Memory B cell (primary cell): ENCODE data around the gene RBMS3.

ENCODE experiments used
- ATAC-seq: fragments of 150-1000 bp; cut with Tn5 transposase; 2 replicates; pipeline ENCODE4 v1.10.0; 2021; ENCODE audit warnings: low read depth, mild to moderate bottlenecking, moderate library complexity
- DNase-seq, 2 donors: peaks; one replicate each; pipeline ENCODE4 v3.0.0; 2022; ENCODE audit warnings: low spot score in 2 of 2
- H3K27ac Mint-ChIP-seq: one replicate; pipeline ENCODE4 v1.8.0; 2022; ENCODE audit warnings: mild to moderate bottlenecking, moderate library complexity, mixed read lengths
- H3K27me3 Mint-ChIP-seq: one replicate; pipeline ENCODE4 v1.8.0; 2022; ENCODE audit warnings: mixed read lengths
- H3K36me3 Mint-ChIP-seq: one replicate; pipeline ENCODE4 v1.8.0; 2022; ENCODE audit warnings: mild to moderate bottlenecking, mixed read lengths
- H3K4me1 Mint-ChIP-seq: one replicate; pipeline ENCODE4 v1.8.0; 2022; ENCODE audit warnings: mixed read lengths
- H3K4me3 Mint-ChIP-seq: one replicate; pipeline ENCODE4 v1.8.0; 2022; ENCODE audit warnings: mild to moderate bottlenecking, moderate library complexity, mixed read lengths
- H3K9me3 Mint-ChIP-seq: one replicate; pipeline ENCODE4 v1.8.0; 2022; ENCODE audit warnings: mixed read lengths

RBMS3 gene

GRCh38 chr3:29635888-29636287 lies 355.0 kb downstream of the RBMS3 start:
- Mint-ChIP-seq H3K4me1 (no peaks in the 10 kb centered on the region), H3K9me3 (peaks cover 2% of the 10 kb centered on the region), H3K36me3 (no peaks in the 10 kb centered on the region), H3K27ac (no peak overlapping the region), H3K4me3 (no peak overlapping the region), H3K27me3 (no peaks in the 10 kb centered on the region)
- ATAC-seq = no peak
- DNase-seq = no peak

GRCh38 chr3:29637068-29637467 lies 356.2 kb downstream of the RBMS3 start:
- ATAC-seq (no peak), DNase-seq (no peak)
- Mint-ChIP-seq H3K27me3 (no peaks in the 10 kb centered on the region), H3K4me1 (no peaks in the 10 kb centered on the region), H3K4me3 (no peak overlapping the region), H3K36me3 (no peaks in the 10 kb centered on the region), H3K9me3 (peaks cover 2% of the 10 kb centered on the region), H3K27ac (no peak overlapping the region)

DNA sequence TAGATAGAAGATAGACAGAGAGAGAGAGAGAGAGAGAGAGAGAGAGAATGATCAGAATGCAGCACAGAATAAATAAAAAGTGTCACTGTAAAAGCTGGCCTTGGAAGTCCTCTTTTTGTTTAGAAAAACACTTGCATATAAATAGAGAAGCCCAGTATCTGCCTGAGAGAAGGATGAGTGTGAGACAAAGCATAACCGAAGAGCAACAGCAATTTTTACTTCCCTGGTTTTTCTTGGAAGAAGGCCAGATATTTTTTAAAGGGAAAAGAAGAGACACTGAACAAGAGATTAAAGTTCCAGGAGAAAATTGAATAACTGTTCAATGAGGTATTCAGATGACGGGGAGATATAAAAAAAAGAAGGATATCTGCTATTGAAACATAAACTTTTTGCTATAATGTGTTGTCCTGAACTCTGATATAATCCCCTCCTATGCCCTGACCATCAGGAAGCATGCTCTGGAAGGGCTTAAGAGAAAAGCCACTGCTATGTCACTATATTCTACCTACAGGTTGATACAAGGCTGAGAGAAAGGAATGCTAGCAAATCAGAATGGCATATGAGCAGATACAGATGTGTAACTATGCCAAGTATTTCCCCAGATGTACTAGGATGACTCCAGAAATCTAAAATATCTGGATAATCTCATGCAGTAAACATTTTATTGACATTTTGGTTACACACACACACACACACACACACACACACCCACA lies 358.9 kb downstream of the RBMS3 start:
- H3K4me1 Mint-ChIP-seq = no peaks in the 10 kb centered on the region
- peaks cover 2% of the 10 kb centered on the region for H3K9me3 Mint-ChIP-seq
- H3K36me3 Mint-ChIP-seq = no peaks in the 10 kb centered on the region
- no peak for ATAC-seq
- H3K27ac Mint-ChIP-seq = no peak overlapping the region
- DNase-seq = no peak
- H3K27me3 Mint-ChIP-seq = no peaks in the 10 kb centered on the region
- H3K4me3 Mint-ChIP-seq = no peak overlapping the region

GRCh38 chr3:29642393-29643033 lies 361.6 kb downstream of the RBMS3 start:
- DNase-seq = no peak

DNA sequence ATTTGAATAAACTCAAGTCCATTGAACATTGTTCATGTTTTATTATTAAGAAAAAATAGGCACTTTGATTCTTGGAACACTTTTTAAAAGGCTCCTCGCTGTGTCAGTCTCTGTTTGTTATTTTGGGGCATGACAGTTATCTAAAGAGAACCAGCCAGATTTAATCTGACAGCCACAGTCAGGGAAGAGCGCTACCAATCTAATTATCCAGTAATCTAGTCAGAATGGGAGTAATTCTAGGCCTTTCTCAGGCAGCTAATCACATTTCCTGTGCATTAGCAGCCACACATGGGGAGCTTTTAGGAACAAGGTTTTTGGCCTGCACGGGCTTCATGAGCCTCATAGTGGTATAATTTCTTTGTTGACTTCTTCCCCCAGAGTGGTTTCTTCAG lies 362.2 kb downstream of the RBMS3 start:
- ATAC-seq = no peak
- Mint-ChIP-seq H3K27me3 (no peaks in the 10 kb centered on the region), H3K4me1 (no peaks in the 10 kb centered on the region), H3K9me3 (no peaks in the 10 kb centered on the region), H3K36me3 (no peaks in the 10 kb centered on the region), H3K4me3 (no peak overlapping the region), H3K27ac (no peak overlapping the region)
- no peak for DNase-seq

More at GRCh38 chr3:29642393-29643033, 361.6 kb downstream of the RBMS3 start:
- no peaks in the 10 kb centered on the region for H3K4me1 Mint-ChIP-seq
- no peak for ATAC-seq
- H3K9me3 Mint-ChIP-seq = no peaks in the 10 kb centered on the region
- no peaks in the 10 kb centered on the region for H3K27me3 Mint-ChIP-seq
- H3K4me3 Mint-ChIP-seq = no peak overlapping the region
- no peak overlapping the region for H3K27ac Mint-ChIP-seq
- H3K36me3 Mint-ChIP-seq = no peaks in the 10 kb centered on the region

GRCh38 chr3:29644261-29644660 lies 363.4 kb downstream of the RBMS3 start:
- H3K9me3 Mint-ChIP-seq = no peaks in the 10 kb centered on the region
- H3K27ac Mint-ChIP-seq = no peak overlapping the region
- H3K27me3 Mint-ChIP-seq = no peaks in the 10 kb centered on the region

GRCh38 chr3:29644956-29645636 lies 364.2 kb downstream of the RBMS3 start:
- Mint-ChIP-seq H3K9me3 (no peaks in the 10 kb centered on the region), H3K4me3 (no peak overlapping the region), H3K27me3 (no peaks in the 10 kb centered on the region), H3K4me1 (peaks cover 2% of the 10 kb centered on the region), H3K36me3 (no peaks in the 10 kb centered on the region), H3K27ac (no peak overlapping the region)
- DNase-seq (no peak), ATAC-seq (no peak)

More at GRCh38 chr3:29644261-29644660, 363.4 kb downstream of the RBMS3 start:
- ATAC-seq = no peak
- Mint-ChIP-seq H3K4me3 (no peak overlapping the region), H3K4me1 (no peaks in the 10 kb centered on the region), H3K36me3 (no peaks in the 10 kb centered on the region)
- DNase-seq = no peak

GRCh38 chr3:29646043-29646442 lies 365.2 kb downstream of the RBMS3 start:
- Mint-ChIP-seq H3K4me1 (peaks cover 2% of the 10 kb centered on the region), H3K36me3 (no peaks in the 10 kb centered on the region), H3K9me3 (no peaks in the 10 kb centered on the region), H3K27me3 (no peaks in the 10 kb centered on the region), H3K4me3 (no peak overlapping the region), H3K27ac (no peak overlapping the region)
- no peak for DNase-seq
- ATAC-seq = no peak

DNA sequence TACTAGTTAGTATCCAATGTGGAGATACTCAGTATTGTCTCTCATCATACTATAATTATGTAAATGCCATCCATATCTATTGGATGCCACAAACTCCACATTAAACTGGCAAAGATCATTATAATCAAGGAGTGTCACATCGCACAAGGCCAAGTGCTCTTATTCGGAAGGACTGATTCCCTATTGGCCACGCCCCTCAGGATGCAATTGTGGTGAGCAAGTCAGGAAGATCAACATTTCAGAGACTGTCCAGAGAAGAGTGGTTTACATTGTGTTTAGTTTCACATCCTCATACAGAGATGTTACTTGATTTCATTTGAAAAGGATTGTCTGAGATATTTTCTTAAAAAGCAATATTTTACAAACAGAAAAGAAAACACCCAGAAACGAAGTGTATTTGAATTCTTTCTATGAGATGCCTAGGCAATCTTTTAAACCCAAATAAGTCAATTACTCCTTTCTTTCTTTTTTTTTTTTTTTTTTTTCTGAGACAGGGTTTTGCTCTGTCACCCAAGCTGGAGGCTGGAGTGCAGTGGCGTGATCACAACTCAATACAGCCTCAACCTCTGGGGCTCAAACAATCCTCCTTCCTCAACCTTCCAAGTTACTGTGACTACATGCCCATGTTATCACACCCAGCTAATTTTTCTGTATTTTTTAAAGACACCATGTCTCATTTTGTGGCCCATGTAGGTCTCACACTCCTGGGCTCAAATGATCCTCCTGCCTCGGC lies 369.1 kb downstream of the RBMS3 start:
- DNase-seq (no peak), ATAC-seq (no peak)
- Mint-ChIP-seq H3K36me3 (no peaks in the 10 kb centered on the region), H3K9me3 (no peaks in the 10 kb centered on the region), H3K4me3 (no peak overlapping the region), H3K4me1 (peaks cover 2% of the 10 kb centered on the region), H3K27me3 (peaks cover 1% of the 10 kb centered on the region), H3K27ac (no peak overlapping the region)

DNA sequence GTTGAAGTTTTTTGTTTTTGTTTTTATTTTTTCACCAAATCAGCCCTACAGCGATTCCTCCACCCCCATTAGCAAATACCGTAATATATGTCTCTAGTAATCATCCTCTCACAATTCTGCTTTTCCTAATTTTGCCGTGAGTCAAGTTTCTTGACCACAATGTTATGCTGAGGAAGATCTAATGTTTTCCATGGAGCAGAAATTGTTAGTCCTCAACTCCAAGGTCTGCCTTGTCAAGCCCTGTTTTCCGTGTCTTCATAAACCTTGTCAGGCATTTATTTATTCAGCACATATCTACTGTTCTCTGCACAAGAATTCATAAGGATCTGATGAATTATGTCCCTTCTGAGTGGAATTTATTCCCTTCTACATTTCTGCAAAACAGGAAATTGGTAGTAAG lies 372.8 kb downstream of the RBMS3 start:
- DNase-seq = no peak
- Mint-ChIP-seq H3K36me3 (no peaks in the 10 kb centered on the region), H3K4me1 (peaks cover 2% of the 10 kb centered on the region), H3K27ac (no peak overlapping the region), H3K4me3 (no peak overlapping the region), H3K9me3 (no peaks in the 10 kb centered on the region), H3K27me3 (peaks cover 1% of the 10 kb centered on the region)
- no peak for ATAC-seq

DNA sequence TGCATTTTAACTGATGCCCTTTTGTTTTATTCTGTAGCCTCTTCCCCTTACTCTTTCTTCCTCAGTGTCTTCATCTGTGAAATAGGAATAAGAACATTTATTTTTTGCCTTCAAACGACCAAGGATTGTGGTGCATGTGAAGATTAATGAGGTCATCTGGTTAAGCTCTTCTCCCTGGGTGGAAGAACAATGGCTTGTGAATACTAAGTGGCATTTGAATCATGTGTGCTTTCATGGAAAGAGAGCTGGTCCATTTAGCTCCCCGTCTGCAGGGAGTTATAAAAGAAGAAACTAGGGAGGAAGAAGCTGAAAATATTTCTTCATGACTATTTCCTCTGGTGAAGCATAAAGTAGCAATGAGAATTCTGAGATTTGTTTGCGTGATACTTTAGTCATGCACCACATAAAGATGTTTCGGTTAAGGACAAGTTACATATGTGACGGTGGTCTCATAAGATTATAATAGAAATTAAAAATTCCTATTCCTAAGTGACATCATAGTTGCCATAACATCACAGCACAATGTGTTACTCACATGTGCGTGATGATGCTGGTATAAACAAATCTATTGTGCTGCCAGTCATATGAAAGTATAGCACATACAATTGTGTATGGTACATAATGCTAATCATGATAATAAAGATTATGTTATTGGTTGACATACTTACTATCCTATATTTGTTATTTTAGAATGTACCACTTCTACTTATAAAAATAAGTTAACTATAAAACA lies 374.3 kb downstream of the RBMS3 start:
- H3K9me3 Mint-ChIP-seq = peaks cover under 1% of the 10 kb centered on the region
- H3K4me3 Mint-ChIP-seq = no peak overlapping the region
- H3K27me3 Mint-ChIP-seq = peaks cover 1% of the 10 kb centered on the region
- H3K27ac Mint-ChIP-seq = no peak overlapping the region
- H3K4me1 Mint-ChIP-seq = no peaks in the 10 kb centered on the region
- H3K36me3 Mint-ChIP-seq = no peaks in the 10 kb centered on the region
- no peak for DNase-seq
- no peak for ATAC-seq

GRCh38 chr3:29665688-29666087 lies 384.8 kb downstream of the RBMS3 start:
- ATAC-seq (no peak), DNase-seq (no peak)
- no peaks in the 10 kb centered on the region for H3K36me3 Mint-ChIP-seq
- no peak overlapping the region for H3K27ac Mint-ChIP-seq
- H3K9me3 Mint-ChIP-seq = peaks cover 3% of the 10 kb centered on the region
- no peaks in the 10 kb centered on the region for H3K27me3 Mint-ChIP-seq
- H3K4me1 Mint-ChIP-seq = no peaks in the 10 kb centered on the region
- H3K4me3 Mint-ChIP-seq = no peak overlapping the region

GRCh38 chr3:29668233-29668632 lies 387.4 kb downstream of the RBMS3 start:
- no peak for ATAC-seq
- DNase-seq = no peak
- H3K27me3 Mint-ChIP-seq = no peaks in the 10 kb centered on the region
- H3K4me3 Mint-ChIP-seq = no peak overlapping the region
- no peaks in the 10 kb centered on the region for H3K36me3 Mint-ChIP-seq
- H3K4me1 Mint-ChIP-seq = no peaks in the 10 kb centered on the region
- peaks cover 7% of the 10 kb centered on the region for H3K9me3 Mint-ChIP-seq
- H3K27ac Mint-ChIP-seq = no peak overlapping the region
